Measurements from ENCODE around the gene WWC2.

DNA sequence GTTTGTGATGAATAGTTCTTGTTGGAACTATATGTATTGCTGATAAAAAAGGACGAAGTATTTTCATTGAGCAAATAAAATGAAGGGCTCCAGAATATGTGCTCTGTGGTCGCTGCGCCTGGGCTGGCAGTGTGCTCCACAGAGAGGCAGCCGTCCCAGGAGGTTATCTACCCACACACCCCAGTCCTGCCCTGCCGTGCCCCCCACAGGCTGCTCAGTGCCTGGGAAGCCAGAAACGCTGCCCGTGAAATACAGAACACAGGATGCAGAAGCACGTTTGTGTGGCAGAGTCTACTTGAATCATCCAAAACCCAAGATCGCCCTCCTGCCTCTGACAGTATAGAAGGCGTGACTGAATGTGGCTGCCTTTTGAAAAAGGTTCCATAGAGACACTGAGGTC lies 219.6 kb downstream of the WWC2 start:
- no peak for TF ChIP-seq ZNF274 (IDR thresholded peaks at IDR 0.05; ENCODE audit: low read depth, low read length)
- TF ChIP-seq SUZ12 (IDR thresholded peaks at IDR 0.05; ENCODE audit: extremely low read depth, insufficient read depth, insufficient read length): no peak
